T-helper 22 cell (primary cell): ENCODE results near the gene ABHD15.

ENCODE experiments used
- DNase-seq: peaks from one replicate; pipeline ENCODE4 v3.0.0-alpha.2; 2020; ENCODE audit warnings: low read depth

ABHD15 gene

GRCh38 chr17:29595107-29595942, 28.5 kb upstream of the ABHD15 start:
- no peak for DNase-seq

- DNase-seq: no peak
Measured at GRCh38 chr17:29594519-29595090, 27.8 kb upstream of the ABHD15 start.

- no peak for DNase-seq
Measured at GRCh38 chr17:29593591-29594518, 27.0 kb upstream of the ABHD15 start.

GRCh38 chr17:29592850-29593551, 26.2 kb upstream of the ABHD15 start, which contains the start of gene ANKRD13B:
ANKRD13B (plus strand) TSS chr17:29593132; CDS start chr17:29593622, 490 bp downstream.
- DNase-seq: no peak

- peak; percentile 58 for DNase-seq
Measured at GRCh38 chr17:29591737-29592608, 25.1 kb upstream of the ABHD15 start.

GRCh38 chr17:29591146-29591736, 24.4 kb upstream of the ABHD15 start:
- no peak for DNase-seq

GRCh38 chr17:29590411-29591145, 23.7 kb upstream of the ABHD15 start:
- DNase-seq: no peak

GRCh38 chr17:29589524-29590410, 22.9 kb upstream of the ABHD15 start, which contains the start of gene GIT1:
GIT1 (minus strand) TSS chr17:29589648; CDS start chr17:29589378, 270 bp downstream.
- DNase-seq: peak; percentile 77

GRCh38 chr17:29588562-29589411, 21.9 kb upstream of the ABHD15 start:
- no peak for DNase-seq

- no peak for DNase-seq
Measured at GRCh38 chr17:29588017-29588561, 21.3 kb upstream of the ABHD15 start.

- no peak for DNase-seq
Measured at GRCh38 chr17:29587591-29587990, 20.8 kb upstream of the ABHD15 start.

- DNase-seq: no peak
Measured at GRCh38 chr17:29586676-29587469, 20.0 kb upstream of the ABHD15 start.

- DNase-seq: no peak
Measured at GRCh38 chr17:29585080-29585751, 18.4 kb upstream of the ABHD15 start.

GRCh38 chr17:29584452-29585079, 17.7 kb upstream of the ABHD15 start:
- no peak for DNase-seq
